ENCODE measurements around the gene TSPYL4. TPM values are rescaled to one million over a fixed set of nuclear protein-coding genes. Genes with fewer than 3 reads are reported as not detected.

Gene TSPYL4
- polyA plus RNA-seq, 1 donor from 2014 or later, result 97.2 TPM

DNA sequence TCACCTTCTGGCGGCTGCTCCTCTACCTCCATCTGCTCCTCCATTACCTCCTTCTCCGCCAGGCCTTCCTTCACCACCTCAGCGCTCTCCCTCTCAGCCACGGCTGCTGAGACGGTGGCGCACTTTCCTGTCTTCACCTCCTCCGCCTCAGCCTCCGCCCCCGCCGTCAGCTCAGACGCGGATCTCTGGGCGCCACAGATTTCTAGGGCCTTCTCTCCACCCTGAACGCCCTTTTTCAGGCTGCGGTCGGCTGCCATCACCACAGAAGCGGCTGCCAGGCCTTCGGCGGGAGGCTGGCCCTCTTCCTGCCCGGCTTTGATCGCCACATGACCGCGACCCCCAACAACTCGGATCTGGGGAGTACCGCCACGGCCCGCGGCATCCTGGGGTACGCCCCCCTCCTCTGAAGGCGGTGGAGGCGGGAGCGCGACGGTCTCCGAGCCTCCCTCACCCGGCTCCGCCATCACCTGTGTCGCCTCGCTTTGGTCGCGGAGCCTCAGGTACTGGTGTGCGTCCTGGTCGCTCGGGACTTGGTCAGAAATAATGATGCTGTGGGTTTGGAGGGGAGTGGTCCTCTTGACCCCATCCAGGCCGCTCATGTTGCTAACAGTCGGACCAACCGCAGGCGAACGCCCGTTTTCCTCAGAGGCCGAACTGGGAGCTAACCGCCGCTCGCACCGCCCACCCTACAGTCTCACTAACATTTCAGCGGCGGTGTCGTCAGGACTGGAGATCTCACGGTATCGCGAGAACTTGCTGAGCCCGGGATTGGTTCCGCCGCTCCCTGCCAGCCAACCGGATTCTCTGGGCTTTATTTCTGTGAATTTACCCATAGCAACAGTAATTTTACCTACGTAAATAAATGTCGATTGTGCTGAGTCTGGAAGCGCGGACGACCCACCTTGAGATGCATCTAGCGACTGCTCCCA is 25.6 kb upstream of the TSPYL4 start, which contains the start of gene TSPYL1:
Gene TSPYL1 (minus strand): TSS at position 699 of the 929 bp plus-strand sequence. CDS start 100 bp downstream, at position 599.
- peaks cover 39% of the 10 kb centered on the region for H3K79me2 ChIP-seq (replicated peaks; ENCODE audit: insufficient read depth, low read length)
- peaks cover 23% of the 10 kb centered on the region for H4K20me1 ChIP-seq (ENCODE audit: insufficient read depth)
- peak within 1 kb of the TSS; percentile 99 for H3K4me2 ChIP-seq (ENCODE audit: low read length)
- H3K9me2 ChIP-seq (ENCODE audit: insufficient read depth, low read length), result no peaks in the 10 kb centered on the region
- H3K4me3 ChIP-seq (ENCODE audit: low read length), result peak within 1 kb of the TSS; percentile 92
- H3K36me3 ChIP-seq (ENCODE audit: insufficient read depth, low read length), result peaks cover 16% of the 10 kb centered on the region
- H3K27ac ChIP-seq (ENCODE audit: low read length), result peak within 1 kb of the TSS; percentile 99
- peak within 1 kb of the TSS; percentile 91 for H2AFZ ChIP-seq (ENCODE audit: low read depth, low read length)
- peaks cover 5% of the 10 kb centered on the region for H3F3A ChIP-seq (ENCODE audit: insufficient read depth, low read length, poor library complexity, severe bottlenecking)
- H3K9me3 ChIP-seq (ENCODE audit: low read length), result no peaks in the 10 kb centered on the region
- peak within 1 kb of the TSS; percentile 99 for H3K9ac ChIP-seq (ENCODE audit: low read length)
- peak; percentile 89 for TF ChIP-seq EP300 (conservative IDR thresholded peaks at IDR 0.05; ENCODE audit: poor library complexity, severe bottlenecking)
- no peak for TF ChIP-seq EZH2 (IDR thresholded peaks at IDR 0.05; ENCODE audit: borderline replicate concordance, insufficient read depth, low read length, poor library complexity, severe bottlenecking)
- peak; percentile 66 for TF ChIP-seq MXI1 (conservative IDR thresholded peaks at IDR 0.05; ENCODE audit: poor library complexity, severe bottlenecking)
- TF ChIP-seq, protein P1, sequence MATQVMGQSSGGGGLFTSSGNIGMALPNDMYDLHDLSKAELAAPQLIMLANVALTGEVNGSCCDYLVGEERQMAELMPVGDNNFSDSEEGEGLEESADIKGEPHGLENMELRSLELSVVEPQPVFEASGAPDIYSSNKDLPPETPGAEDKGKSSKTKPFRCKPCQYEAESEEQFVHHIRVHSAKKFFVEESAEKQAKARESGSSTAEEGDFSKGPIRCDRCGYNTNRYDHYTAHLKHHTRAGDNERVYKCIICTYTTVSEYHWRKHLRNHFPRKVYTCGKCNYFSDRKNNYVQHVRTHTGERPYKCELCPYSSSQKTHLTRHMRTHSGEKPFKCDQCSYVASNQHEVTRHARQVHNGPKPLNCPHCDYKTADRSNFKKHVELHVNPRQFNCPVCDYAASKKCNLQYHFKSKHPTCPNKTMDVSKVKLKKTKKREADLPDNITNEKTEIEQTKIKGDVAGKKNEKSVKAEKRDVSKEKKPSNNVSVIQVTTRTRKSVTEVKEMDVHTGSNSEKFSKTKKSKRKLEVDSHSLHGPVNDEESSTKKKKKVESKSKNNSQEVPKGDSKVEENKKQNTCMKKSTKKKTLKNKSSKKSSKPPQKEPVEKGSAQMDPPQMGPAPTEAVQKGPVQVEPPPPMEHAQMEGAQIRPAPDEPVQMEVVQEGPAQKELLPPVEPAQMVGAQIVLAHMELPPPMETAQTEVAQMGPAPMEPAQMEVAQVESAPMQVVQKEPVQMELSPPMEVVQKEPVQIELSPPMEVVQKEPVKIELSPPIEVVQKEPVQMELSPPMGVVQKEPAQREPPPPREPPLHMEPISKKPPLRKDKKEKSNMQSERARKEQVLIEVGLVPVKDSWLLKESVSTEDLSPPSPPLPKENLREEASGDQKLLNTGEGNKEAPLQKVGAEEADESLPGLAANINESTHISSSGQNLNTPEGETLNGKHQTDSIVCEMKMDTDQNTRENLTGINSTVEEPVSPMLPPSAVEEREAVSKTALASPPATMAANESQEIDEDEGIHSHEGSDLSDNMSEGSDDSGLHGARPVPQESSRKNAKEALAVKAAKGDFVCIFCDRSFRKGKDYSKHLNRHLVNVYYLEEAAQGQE (IDR thresholded peaks at IDR 0.05; ENCODE audit: borderline replicate concordance), result peak; percentile 95
- peak; percentile 99 for TF ChIP-seq POLR2AphosphoS5 (IDR thresholded peaks at IDR 0.05)
- TF ChIP-seq RAD21 (conservative IDR thresholded peaks at IDR 0.05), result peak; percentile 13
- TF ChIP-seq TAF1 (IDR thresholded peaks at IDR 0.05; ENCODE audit: low read depth), result peak; percentile 88
- no peak for TF ChIP-seq SMC3 (conservative IDR thresholded peaks at IDR 0.05; ENCODE audit: poor library complexity)
- TF ChIP-seq, protein P2, sequence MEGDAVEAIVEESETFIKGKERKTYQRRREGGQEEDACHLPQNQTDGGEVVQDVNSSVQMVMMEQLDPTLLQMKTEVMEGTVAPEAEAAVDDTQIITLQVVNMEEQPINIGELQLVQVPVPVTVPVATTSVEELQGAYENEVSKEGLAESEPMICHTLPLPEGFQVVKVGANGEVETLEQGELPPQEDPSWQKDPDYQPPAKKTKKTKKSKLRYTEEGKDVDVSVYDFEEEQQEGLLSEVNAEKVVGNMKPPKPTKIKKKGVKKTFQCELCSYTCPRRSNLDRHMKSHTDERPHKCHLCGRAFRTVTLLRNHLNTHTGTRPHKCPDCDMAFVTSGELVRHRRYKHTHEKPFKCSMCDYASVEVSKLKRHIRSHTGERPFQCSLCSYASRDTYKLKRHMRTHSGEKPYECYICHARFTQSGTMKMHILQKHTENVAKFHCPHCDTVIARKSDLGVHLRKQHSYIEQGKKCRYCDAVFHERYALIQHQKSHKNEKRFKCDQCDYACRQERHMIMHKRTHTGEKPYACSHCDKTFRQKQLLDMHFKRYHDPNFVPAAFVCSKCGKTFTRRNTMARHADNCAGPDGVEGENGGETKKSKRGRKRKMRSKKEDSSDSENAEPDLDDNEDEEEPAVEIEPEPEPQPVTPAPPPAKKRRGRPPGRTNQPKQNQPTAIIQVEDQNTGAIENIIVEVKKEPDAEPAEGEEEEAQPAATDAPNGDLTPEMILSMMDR (IDR thresholded peaks at IDR 0.05; ENCODE audit: poor library complexity, severe bottlenecking), result peak; percentile 42
- no peaks in the 10 kb centered on the region for H3K27me3 ChIP-seq (ENCODE audit: insufficient read depth, low read depth, low read length)

DNA sequence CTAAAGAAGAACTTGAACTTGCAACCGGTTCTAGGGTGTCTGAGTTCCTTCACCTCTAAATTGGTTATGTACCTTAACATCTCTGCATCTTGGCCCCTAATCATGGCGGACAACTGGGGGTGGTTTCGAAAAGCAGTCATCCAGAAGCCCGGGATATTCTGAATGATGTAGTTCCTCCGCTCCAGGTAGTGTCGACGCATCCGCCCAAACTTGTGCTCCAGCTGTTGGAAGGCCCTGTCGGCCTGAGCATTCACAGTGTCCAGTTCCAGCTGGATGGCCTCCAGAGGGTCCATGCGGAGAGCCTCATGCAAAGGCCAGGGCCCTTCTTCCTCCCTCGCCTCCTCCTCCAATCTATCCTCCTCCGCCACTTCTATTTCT is 25.0 kb upstream of the TSPYL4 start:
- no peaks in the 10 kb centered on the region for H3K9me3 ChIP-seq (ENCODE audit: low read length)
- H3K27me3 ChIP-seq (ENCODE audit: insufficient read depth, low read depth, low read length), result no peaks in the 10 kb centered on the region
- peak overlapping the region; percentile 92 for H3K4me3 ChIP-seq (ENCODE audit: low read length)
- peaks cover 23% of the 10 kb centered on the region for H4K20me1 ChIP-seq (ENCODE audit: insufficient read depth)
- H2AFZ ChIP-seq (ENCODE audit: low read depth, low read length), result peak overlapping the region; percentile 91
- peak overlapping the region; percentile 99 for H3K27ac ChIP-seq (ENCODE audit: low read length)
- H3K36me3 ChIP-seq (ENCODE audit: insufficient read depth, low read length), result peaks cover 16% of the 10 kb centered on the region
- TF ChIP-seq SMC3 (conservative IDR thresholded peaks at IDR 0.05; ENCODE audit: poor library complexity), result no peak
- TF ChIP-seq EP300 (conservative IDR thresholded peaks at IDR 0.05; ENCODE audit: poor library complexity, severe bottlenecking), result no peak
- no peak for TF ChIP-seq MXI1 (conservative IDR thresholded peaks at IDR 0.05; ENCODE audit: poor library complexity, severe bottlenecking)
- TF ChIP-seq TAF1 (IDR thresholded peaks at IDR 0.05; ENCODE audit: low read depth), result no peak
- TF ChIP-seq EZH2 (IDR thresholded peaks at IDR 0.05; ENCODE audit: borderline replicate concordance, insufficient read depth, low read length, poor library complexity, severe bottlenecking), result no peak
- TF ChIP-seq, protein P1 (IDR thresholded peaks at IDR 0.05; ENCODE audit: borderline replicate concordance), result no peak
- no peak for TF ChIP-seq RAD21 (conservative IDR thresholded peaks at IDR 0.05)
- no peak for TF ChIP-seq POLR2AphosphoS5 (IDR thresholded peaks at IDR 0.05)
- TF ChIP-seq, protein P2 (IDR thresholded peaks at IDR 0.05; ENCODE audit: poor library complexity, severe bottlenecking), result no peak
- H3K4me2 ChIP-seq (ENCODE audit: low read length), result peak overlapping the region; percentile 71
- H3K9ac ChIP-seq (ENCODE audit: low read length), result peak overlapping the region; percentile 99
- H3K79me2 ChIP-seq (replicated peaks; ENCODE audit: insufficient read depth, low read length), result peaks cover 40% of the 10 kb centered on the region
- H3K9me2 ChIP-seq (ENCODE audit: insufficient read depth, low read length), result no peaks in the 10 kb centered on the region
- peaks cover 5% of the 10 kb centered on the region for H3F3A ChIP-seq (ENCODE audit: insufficient read depth, low read length, poor library complexity, severe bottlenecking)

All from neural cell (in vitro differentiated cells).